Neural cell (in vitro differentiated cells): ENCODE data around the gene PHACTR3. TPM values are rescaled to one million over a fixed set of nuclear protein-coding genes. Genes with fewer than 3 reads are reported as not detected.

Experiments
- H2AFZ ChIP-seq: fragments of 200-600, 300-800 bp; sonication (generic), shearing (Covaris generic); 2 replicates; pipeline ENCODE4 v1.6.0; 2014; ENCODE audit warnings: low read depth, mild to moderate bottlenecking, antibody characterized with exemption, low read length, moderate library complexity
- H3F3A ChIP-seq: fragments of 200-600 bp; shearing (Covaris generic); 2 replicates; pipeline ENCODE4 v1.6.1; 2016; ENCODE audit warnings: mild to moderate bottlenecking, moderate library complexity, mixed read lengths, antibody characterized with exemption, low read length; ENCODE audit not compliant: insufficient read depth, poor library complexity, severe bottlenecking
- H3K27ac ChIP-seq: fragments of 200-600, 300-800 bp; sonication (generic), shearing (Covaris generic); 2 replicates; pipeline ENCODE4 v1.5.1; 2014; ENCODE audit warnings: mild to moderate bottlenecking, low read length, moderate library complexity
- H3K27me3 ChIP-seq: fragments of 300-800, 200-600 bp; sonication (generic), shearing (Covaris generic); 2 replicates; pipeline ENCODE4 v1.6.0; 2014; ENCODE audit warnings: mild to moderate bottlenecking, low read depth, low read length, moderate library complexity; ENCODE audit not compliant: insufficient read depth
- H3K36me3 ChIP-seq: fragments of 300-800, 200-600 bp; sonication (generic), shearing (Covaris generic); 2 replicates; pipeline ENCODE4 v1.5.1; 2014; ENCODE audit warnings: mild to moderate bottlenecking, antibody characterized with exemption, low read length, moderate library complexity; ENCODE audit not compliant: insufficient read depth
- H3K4me2 ChIP-seq: fragments of 300-800, 200-600 bp; sonication (generic), shearing (Covaris generic); 2 replicates; pipeline ENCODE4 v1.6.0; 2014; ENCODE audit warnings: mild to moderate bottlenecking, low read length
- H3K4me3 ChIP-seq: fragments of 300-800, 200-600 bp; sonication (generic), shearing (Covaris generic); 2 replicates; pipeline ENCODE4 v1.5.1; 2014; ENCODE audit warnings: mild to moderate bottlenecking, low read length, moderate library complexity
- H3K79me2 ChIP-seq: fragments of 200-600 bp; shearing (Covaris generic); replicated peaks from 2 replicates; pipeline ENCODE4 v1.6.0; 2014; ENCODE audit warnings: mild to moderate bottlenecking, low read length, moderate library complexity; ENCODE audit not compliant: insufficient read depth
- H3K9ac ChIP-seq: fragments of 300-800, 200-600 bp; sonication (generic), shearing (Covaris generic); 2 replicates; pipeline ENCODE4 v1.6.1; 2016; ENCODE audit warnings: mild to moderate bottlenecking, low read length, mixed read lengths
- H3K9me2 ChIP-seq: fragments of 200-600 bp; shearing (Covaris generic); 2 replicates; pipeline ENCODE4 v1.6.1; 2016; ENCODE audit warnings: mild to moderate bottlenecking, low read length, mixed read lengths; ENCODE audit not compliant: insufficient read depth
- H3K9me3 ChIP-seq: fragments of 200-600, 300-800 bp; sonication (generic), shearing (Covaris generic); 2 replicates; pipeline ENCODE4 v1.6.1; 2016; ENCODE audit warnings: mild to moderate bottlenecking, mixed run types, low read length, moderate library complexity, mixed read lengths
- H4K20me1 ChIP-seq: fragments of 200-600 bp; shearing (Covaris generic); 2 replicates; pipeline ENCODE4 v1.6.1; 2016; ENCODE audit warnings: mild to moderate bottlenecking, mixed run types; ENCODE audit not compliant: insufficient read depth
- EP300 ChIP-seq: fragments of 450-650 bp; conservative IDR thresholded peaks from 2 replicates; pipeline ENCODE4 v1.6.1; 2014; ENCODE audit warnings: antibody characterized with exemption, mild to moderate bottlenecking, moderate library complexity; ENCODE audit not compliant: poor library complexity, severe bottlenecking
- EZH2 ChIP-seq: fragments of 200-600, 300-800 bp; shearing (Covaris generic), sonication (generic); IDR thresholded peaks from 2 replicates; pipeline ENCODE4 v1.6.1; 2014; ENCODE audit warnings: antibody characterized with exemption, low read length, borderline replicate concordance, mild to moderate bottlenecking; ENCODE audit not compliant: insufficient read depth, poor library complexity, severe bottlenecking
- MXI1 ChIP-seq: fragments of 450-650 bp; conservative IDR thresholded peaks from 2 replicates; pipeline ENCODE4 v1.6.1; 2014; ENCODE audit warnings: antibody characterized with exemption, mild to moderate bottlenecking; ENCODE audit not compliant: poor library complexity, severe bottlenecking
- POLR2AphosphoS5 ChIP-seq: IDR thresholded peaks from 2 replicates; pipeline ENCODE4 v1.6.1; 2012
- RAD21 ChIP-seq: fragments of 450-650 bp; conservative IDR thresholded peaks from 2 replicates; pipeline ENCODE4 v1.6.1; 2014; ENCODE audit warnings: antibody characterized with exemption, mild to moderate bottlenecking, moderate library complexity
- SMC3 ChIP-seq: fragments of 450-650 bp; conservative IDR thresholded peaks from 2 replicates; pipeline ENCODE4 v1.6.1; 2014; ENCODE audit warnings: antibody characterized with exemption, mild to moderate bottlenecking, moderate library complexity; ENCODE audit not compliant: poor library complexity
- TAF1 ChIP-seq: IDR thresholded peaks from 2 replicates; pipeline ENCODE4 v1.6.1; 2012; ENCODE audit warnings: low read depth
- polyA plus RNA-seq: library from polyadenylated mRNA; depleted of rRNA; stranded (reverse); fragments of >200 nt; gene quantifications from 2 replicates; pipeline ENCODE4 v1.2.3, GENCODE V29; 2014
- TF ChIP-seq, protein P1 (sequence below): IDR thresholded peaks from 2 replicates; pipeline ENCODE4 v1.6.1; 2012; ENCODE audit warnings: borderline replicate concordance
- TF ChIP-seq, protein P2 (sequence below): fragments of 450-650 bp; IDR thresholded peaks from 2 replicates; pipeline ENCODE4 v1.5.1; 2014; ENCODE audit warnings: antibody characterized with exemption, mild to moderate bottlenecking, moderate library complexity; ENCODE audit not compliant: poor library complexity, severe bottlenecking

PHACTR3 gene
- polyA plus RNA-seq, 1 donor from 2014 or later, result 1.3 TPM

DNA sequence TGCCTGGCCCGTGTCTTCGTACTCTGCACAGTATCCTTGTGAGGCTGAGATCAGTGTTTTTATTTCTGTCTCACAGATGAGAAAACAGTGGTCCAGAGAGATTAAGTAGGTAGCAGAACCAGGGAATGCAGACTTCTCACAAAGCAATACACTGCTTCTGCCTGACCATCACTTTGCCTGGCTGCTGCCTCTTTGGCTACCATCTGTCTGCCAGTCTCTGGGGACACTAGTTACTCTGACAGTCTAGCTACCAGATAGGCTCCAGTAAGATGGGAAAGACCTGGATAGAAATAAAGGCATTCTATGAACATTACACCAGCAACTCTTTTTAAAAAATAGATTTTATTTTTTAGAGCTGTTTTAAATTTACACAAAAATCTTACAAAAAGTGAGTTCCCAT is 96.9 kb downstream of the PHACTR3 start:
- no peak overlapping the region for H3K4me3 ChIP-seq
- H4K20me1 ChIP-seq, result no peaks in the 10 kb centered on the region
- H3K27ac ChIP-seq, result no peak overlapping the region
- H3K9ac ChIP-seq, result no peak overlapping the region
- H2AFZ ChIP-seq, result no peak overlapping the region
- H3F3A ChIP-seq, result no peaks in the 10 kb centered on the region
- no peaks in the 10 kb centered on the region for H3K79me2 ChIP-seq
- H3K9me3 ChIP-seq, result no peaks in the 10 kb centered on the region
- no peak overlapping the region for H3K4me2 ChIP-seq
- no peaks in the 10 kb centered on the region for H3K9me2 ChIP-seq
- no peaks in the 10 kb centered on the region for H3K36me3 ChIP-seq
- TF ChIP-seq, protein P1, sequence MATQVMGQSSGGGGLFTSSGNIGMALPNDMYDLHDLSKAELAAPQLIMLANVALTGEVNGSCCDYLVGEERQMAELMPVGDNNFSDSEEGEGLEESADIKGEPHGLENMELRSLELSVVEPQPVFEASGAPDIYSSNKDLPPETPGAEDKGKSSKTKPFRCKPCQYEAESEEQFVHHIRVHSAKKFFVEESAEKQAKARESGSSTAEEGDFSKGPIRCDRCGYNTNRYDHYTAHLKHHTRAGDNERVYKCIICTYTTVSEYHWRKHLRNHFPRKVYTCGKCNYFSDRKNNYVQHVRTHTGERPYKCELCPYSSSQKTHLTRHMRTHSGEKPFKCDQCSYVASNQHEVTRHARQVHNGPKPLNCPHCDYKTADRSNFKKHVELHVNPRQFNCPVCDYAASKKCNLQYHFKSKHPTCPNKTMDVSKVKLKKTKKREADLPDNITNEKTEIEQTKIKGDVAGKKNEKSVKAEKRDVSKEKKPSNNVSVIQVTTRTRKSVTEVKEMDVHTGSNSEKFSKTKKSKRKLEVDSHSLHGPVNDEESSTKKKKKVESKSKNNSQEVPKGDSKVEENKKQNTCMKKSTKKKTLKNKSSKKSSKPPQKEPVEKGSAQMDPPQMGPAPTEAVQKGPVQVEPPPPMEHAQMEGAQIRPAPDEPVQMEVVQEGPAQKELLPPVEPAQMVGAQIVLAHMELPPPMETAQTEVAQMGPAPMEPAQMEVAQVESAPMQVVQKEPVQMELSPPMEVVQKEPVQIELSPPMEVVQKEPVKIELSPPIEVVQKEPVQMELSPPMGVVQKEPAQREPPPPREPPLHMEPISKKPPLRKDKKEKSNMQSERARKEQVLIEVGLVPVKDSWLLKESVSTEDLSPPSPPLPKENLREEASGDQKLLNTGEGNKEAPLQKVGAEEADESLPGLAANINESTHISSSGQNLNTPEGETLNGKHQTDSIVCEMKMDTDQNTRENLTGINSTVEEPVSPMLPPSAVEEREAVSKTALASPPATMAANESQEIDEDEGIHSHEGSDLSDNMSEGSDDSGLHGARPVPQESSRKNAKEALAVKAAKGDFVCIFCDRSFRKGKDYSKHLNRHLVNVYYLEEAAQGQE, result no peak
- TF ChIP-seq POLR2AphosphoS5, result no peak
- TF ChIP-seq EZH2, result no peak
- no peak for TF ChIP-seq SMC3
- TF ChIP-seq EP300, result no peak
- no peak for TF ChIP-seq TAF1
- no peaks in the 10 kb centered on the region for H3K27me3 ChIP-seq

DNA sequence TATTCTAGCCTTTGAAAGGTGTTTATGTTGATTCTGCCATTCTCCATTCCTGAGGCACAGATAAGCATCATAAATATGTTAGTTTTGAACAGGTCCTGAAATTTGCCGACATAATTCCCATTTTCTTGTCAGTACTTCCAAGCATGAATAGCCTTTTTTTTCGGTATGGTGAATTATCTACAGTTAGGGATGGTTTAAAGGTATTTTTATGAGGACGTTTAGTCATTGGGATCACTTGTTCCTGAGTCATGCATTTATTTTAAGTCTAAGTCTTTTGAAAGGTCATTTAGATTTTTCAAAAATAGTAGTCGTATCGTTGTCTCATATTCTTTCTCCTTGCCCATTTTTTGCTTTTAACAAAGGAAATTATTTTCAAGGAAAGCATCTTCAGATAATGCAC is 98.7 kb downstream of the PHACTR3 start:
- Histone ChIP-seq H4K20me1 (no peaks in the 10 kb centered on the region), H3K4me2 (no peak overlapping the region), H3K27me3 (no peaks in the 10 kb centered on the region), H3K4me3 (no peak overlapping the region), H3F3A (no peaks in the 10 kb centered on the region), H3K9ac (no peak overlapping the region), H3K9me3 (peaks cover 2% of the 10 kb centered on the region), H3K79me2 (no peaks in the 10 kb centered on the region), H2AFZ (no peak overlapping the region), H3K27ac (no peak overlapping the region), H3K9me2 (no peaks in the 10 kb centered on the region), H3K36me3 (no peaks in the 10 kb centered on the region)
- TF ChIP-seq EP300 (no peak), EZH2 (no peak), SMC3 (no peak), POLR2AphosphoS5 (no peak), RAD21 (no peak), TAF1 (no peak), MXI1 (no peak)
- TF ChIP-seq, protein P1, result no peak
- TF ChIP-seq, protein P2, sequence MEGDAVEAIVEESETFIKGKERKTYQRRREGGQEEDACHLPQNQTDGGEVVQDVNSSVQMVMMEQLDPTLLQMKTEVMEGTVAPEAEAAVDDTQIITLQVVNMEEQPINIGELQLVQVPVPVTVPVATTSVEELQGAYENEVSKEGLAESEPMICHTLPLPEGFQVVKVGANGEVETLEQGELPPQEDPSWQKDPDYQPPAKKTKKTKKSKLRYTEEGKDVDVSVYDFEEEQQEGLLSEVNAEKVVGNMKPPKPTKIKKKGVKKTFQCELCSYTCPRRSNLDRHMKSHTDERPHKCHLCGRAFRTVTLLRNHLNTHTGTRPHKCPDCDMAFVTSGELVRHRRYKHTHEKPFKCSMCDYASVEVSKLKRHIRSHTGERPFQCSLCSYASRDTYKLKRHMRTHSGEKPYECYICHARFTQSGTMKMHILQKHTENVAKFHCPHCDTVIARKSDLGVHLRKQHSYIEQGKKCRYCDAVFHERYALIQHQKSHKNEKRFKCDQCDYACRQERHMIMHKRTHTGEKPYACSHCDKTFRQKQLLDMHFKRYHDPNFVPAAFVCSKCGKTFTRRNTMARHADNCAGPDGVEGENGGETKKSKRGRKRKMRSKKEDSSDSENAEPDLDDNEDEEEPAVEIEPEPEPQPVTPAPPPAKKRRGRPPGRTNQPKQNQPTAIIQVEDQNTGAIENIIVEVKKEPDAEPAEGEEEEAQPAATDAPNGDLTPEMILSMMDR, result no peak
